B cell (primary cell): Measurements from ENCODE around the gene MYO10.

ENCODE experiments used
- EZH2 ChIP-seq: IDR thresholded peaks from 2 replicates; pipeline ENCODE4 v1.6.1; 2012; ENCODE audit warnings: borderline replicate concordance, low read depth, mild to moderate bottlenecking, moderate library complexity, low read length; ENCODE audit not compliant: insufficient read depth, poor library complexity, severe bottlenecking
- TF ChIP-seq, protein P1 (sequence below): fragments of 200-600 bp; IDR thresholded peaks from one replicate; pipeline ENCODE4 v1.8.0; 2022; ENCODE audit warnings: antibody characterized with exemption, mild to moderate bottlenecking

DNA sequence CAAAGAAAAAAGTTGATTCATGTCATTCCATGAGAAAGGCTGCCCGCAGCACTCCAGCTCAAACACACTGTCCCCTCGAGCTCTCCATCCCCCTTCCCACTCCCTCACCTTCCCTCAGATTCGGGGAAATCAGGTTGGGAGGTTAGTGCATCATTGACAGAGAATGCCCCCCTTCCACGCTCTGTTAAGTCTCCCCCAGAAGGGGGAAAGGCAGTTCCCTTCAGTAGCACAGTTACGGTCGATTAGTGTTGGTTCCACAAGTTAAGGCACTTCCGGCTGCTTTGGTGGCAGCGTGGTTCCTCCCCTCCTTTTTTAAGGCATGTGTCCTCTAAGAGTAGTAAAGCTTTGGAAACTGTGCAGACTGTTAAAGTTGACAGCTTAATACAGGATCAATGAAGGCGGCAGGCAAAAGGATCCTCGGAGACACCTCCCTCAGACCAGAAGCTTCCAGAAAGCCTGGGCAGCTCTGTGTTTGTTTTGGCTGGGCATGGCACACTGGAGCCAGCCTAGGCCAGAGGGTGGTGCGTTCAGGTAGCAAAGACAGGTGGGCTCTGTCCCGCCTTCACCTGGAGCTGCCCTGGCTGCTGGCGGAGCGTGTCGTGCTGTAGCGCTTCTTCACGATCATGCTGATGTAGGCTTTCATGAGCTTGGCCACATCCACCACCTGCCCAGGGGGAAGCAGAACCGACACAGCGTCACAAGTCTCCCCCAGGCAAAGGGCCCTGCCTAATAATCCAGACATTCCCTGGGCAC, 269.8 kb downstream of the MYO10 start:
- TF ChIP-seq, protein P1, sequence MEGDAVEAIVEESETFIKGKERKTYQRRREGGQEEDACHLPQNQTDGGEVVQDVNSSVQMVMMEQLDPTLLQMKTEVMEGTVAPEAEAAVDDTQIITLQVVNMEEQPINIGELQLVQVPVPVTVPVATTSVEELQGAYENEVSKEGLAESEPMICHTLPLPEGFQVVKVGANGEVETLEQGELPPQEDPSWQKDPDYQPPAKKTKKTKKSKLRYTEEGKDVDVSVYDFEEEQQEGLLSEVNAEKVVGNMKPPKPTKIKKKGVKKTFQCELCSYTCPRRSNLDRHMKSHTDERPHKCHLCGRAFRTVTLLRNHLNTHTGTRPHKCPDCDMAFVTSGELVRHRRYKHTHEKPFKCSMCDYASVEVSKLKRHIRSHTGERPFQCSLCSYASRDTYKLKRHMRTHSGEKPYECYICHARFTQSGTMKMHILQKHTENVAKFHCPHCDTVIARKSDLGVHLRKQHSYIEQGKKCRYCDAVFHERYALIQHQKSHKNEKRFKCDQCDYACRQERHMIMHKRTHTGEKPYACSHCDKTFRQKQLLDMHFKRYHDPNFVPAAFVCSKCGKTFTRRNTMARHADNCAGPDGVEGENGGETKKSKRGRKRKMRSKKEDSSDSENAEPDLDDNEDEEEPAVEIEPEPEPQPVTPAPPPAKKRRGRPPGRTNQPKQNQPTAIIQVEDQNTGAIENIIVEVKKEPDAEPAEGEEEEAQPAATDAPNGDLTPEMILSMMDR: no peak
- no peak for TF ChIP-seq EZH2
